Measurements from ENCODE around the gene KLF12.
A peak's percentile ranks its signal among the peaks of the same experiment; 100 is the strongest.

KLF12 gene

GRCh38 chr13:74132776-74133656 lies 1.2 kb downstream of the KLF12 start:
- no peaks in the 10 kb centered on the region for H3K27me3 ChIP-seq (ENCODE audit: control insufficient read depth, insufficient read depth, low read length)
- H3K36me3 ChIP-seq (ENCODE audit: control insufficient read depth, insufficient read depth, low read length): no peaks in the 10 kb centered on the region
- H3K27ac ChIP-seq (ENCODE audit: low read depth, low read length): peak overlapping the region; percentile 85
- peak overlapping the region; percentile 45 for H3K9ac ChIP-seq (ENCODE audit: low read length)
- peaks cover 11% of the 10 kb centered on the region for H3K4me1 ChIP-seq (ENCODE audit: control insufficient read depth, insufficient read depth, low read length)
- H3K4me3 ChIP-seq (ENCODE audit: low read length): peak overlapping the region; percentile 84

GRCh38 chr13:74132152-74132775 lies 1.9 kb downstream of the KLF12 start:
- H3K27ac ChIP-seq (ENCODE audit: low read depth, low read length): peak overlapping the region; percentile 55
- H3K4me1 ChIP-seq (ENCODE audit: control insufficient read depth, insufficient read depth, low read length): peaks cover 12% of the 10 kb centered on the region
- H3K9ac ChIP-seq (ENCODE audit: low read length): peak overlapping the region; percentile 29
- no peaks in the 10 kb centered on the region for H3K36me3 ChIP-seq (ENCODE audit: control insufficient read depth, insufficient read depth, low read length)
- H3K4me3 ChIP-seq (ENCODE audit: low read length): peak overlapping the region; percentile 84
- no peaks in the 10 kb centered on the region for H3K27me3 ChIP-seq (ENCODE audit: control insufficient read depth, insufficient read depth, low read length)

- Histone ChIP-seq H3K27ac (ENCODE audit: low read depth, low read length) (peak overlapping the region; percentile 36), H3K36me3 (ENCODE audit: control insufficient read depth, insufficient read depth, low read length) (no peaks in the 10 kb centered on the region), H3K27me3 (ENCODE audit: control insufficient read depth, insufficient read depth, low read length) (no peaks in the 10 kb centered on the region), H3K4me3 (ENCODE audit: low read length) (peak overlapping the region; percentile 23), H3K9ac (ENCODE audit: low read length) (no peak overlapping the region), H3K4me1 (ENCODE audit: control insufficient read depth, insufficient read depth, low read length) (peaks cover 8% of the 10 kb centered on the region)
Measured at GRCh38 chr13:74131227-74131626, 3.0 kb downstream of the KLF12 start.

GRCh38 chr13:74129500-74130191 lies 4.6 kb downstream of the KLF12 start:
- Histone ChIP-seq H3K4me3 (ENCODE audit: low read length) (no peak overlapping the region), H3K27ac (ENCODE audit: low read depth, low read length) (no peak overlapping the region), H3K9ac (ENCODE audit: low read length) (no peak overlapping the region), H3K27me3 (ENCODE audit: control insufficient read depth, insufficient read depth, low read length) (no peaks in the 10 kb centered on the region), H3K36me3 (ENCODE audit: control insufficient read depth, insufficient read depth, low read length) (no peaks in the 10 kb centered on the region), H3K4me1 (ENCODE audit: control insufficient read depth, insufficient read depth, low read length) (peaks cover 8% of the 10 kb centered on the region)

GRCh38 chr13:74128156-74128767 lies 5.9 kb downstream of the KLF12 start:
- H3K27ac ChIP-seq (ENCODE audit: low read depth, low read length): peak overlapping the region; percentile 19
- H3K4me1 ChIP-seq (ENCODE audit: control insufficient read depth, insufficient read depth, low read length): peaks cover 8% of the 10 kb centered on the region
- H3K27me3 ChIP-seq (ENCODE audit: control insufficient read depth, insufficient read depth, low read length): no peaks in the 10 kb centered on the region
- H3K4me3 ChIP-seq (ENCODE audit: low read length): no peak overlapping the region
- H3K9ac ChIP-seq (ENCODE audit: low read length): no peak overlapping the region
- no peaks in the 10 kb centered on the region for H3K36me3 ChIP-seq (ENCODE audit: control insufficient read depth, insufficient read depth, low read length)

GRCh38 chr13:74118328-74118727 lies 15.9 kb downstream of the KLF12 start:
- H3K36me3 ChIP-seq (ENCODE audit: control insufficient read depth, insufficient read depth, low read length): no peaks in the 10 kb centered on the region
- H3K4me1 ChIP-seq (ENCODE audit: control insufficient read depth, insufficient read depth, low read length): no peaks in the 10 kb centered on the region
- H3K27me3 ChIP-seq (ENCODE audit: control insufficient read depth, insufficient read depth, low read length): no peaks in the 10 kb centered on the region
- no peak overlapping the region for H3K27ac ChIP-seq (ENCODE audit: low read depth, low read length)
- H3K4me3 ChIP-seq (ENCODE audit: low read length): no peak overlapping the region
- H3K9ac ChIP-seq (ENCODE audit: low read length): no peak overlapping the region

GRCh38 chr13:74117207-74117705 lies 16.9 kb downstream of the KLF12 start:
- H3K36me3 ChIP-seq (ENCODE audit: control insufficient read depth, insufficient read depth, low read length): no peaks in the 10 kb centered on the region

GRCh38 chr13:74115133-74115532 lies 19.1 kb downstream of the KLF12 start:
- Histone ChIP-seq H3K27me3 (ENCODE audit: control insufficient read depth, insufficient read depth, low read length) (no peaks in the 10 kb centered on the region), H3K9ac (ENCODE audit: low read length) (no peak overlapping the region), H3K4me3 (ENCODE audit: low read length) (no peak overlapping the region), H3K4me1 (ENCODE audit: control insufficient read depth, insufficient read depth, low read length) (no peaks in the 10 kb centered on the region), H3K36me3 (ENCODE audit: control insufficient read depth, insufficient read depth, low read length) (no peaks in the 10 kb centered on the region), H3K27ac (ENCODE audit: low read depth, low read length) (no peak overlapping the region)

More at GRCh38 chr13:74117207-74117705, 16.9 kb downstream of the KLF12 start:
- Histone ChIP-seq H3K27me3 (ENCODE audit: control insufficient read depth, insufficient read depth, low read length) (no peaks in the 10 kb centered on the region), H3K4me3 (ENCODE audit: low read length) (no peak overlapping the region), H3K9ac (ENCODE audit: low read length) (no peak overlapping the region), H3K4me1 (ENCODE audit: control insufficient read depth, insufficient read depth, low read length) (no peaks in the 10 kb centered on the region), H3K27ac (ENCODE audit: low read depth, low read length) (no peak overlapping the region)

- no peak overlapping the region for H3K27ac ChIP-seq (ENCODE audit: low read depth, low read length)
- no peak overlapping the region for H3K9ac ChIP-seq (ENCODE audit: low read length)
- H3K36me3 ChIP-seq (ENCODE audit: control insufficient read depth, insufficient read depth, low read length): no peaks in the 10 kb centered on the region
- H3K27me3 ChIP-seq (ENCODE audit: control insufficient read depth, insufficient read depth, low read length): no peaks in the 10 kb centered on the region
- no peak overlapping the region for H3K4me3 ChIP-seq (ENCODE audit: low read length)
- H3K4me1 ChIP-seq (ENCODE audit: control insufficient read depth, insufficient read depth, low read length): no peaks in the 10 kb centered on the region
Measured at GRCh38 chr13:74114641-74115040, 19.6 kb downstream of the KLF12 start.

- Histone ChIP-seq H3K9ac (ENCODE audit: low read length) (no peak overlapping the region), H3K27ac (ENCODE audit: low read depth, low read length) (no peak overlapping the region), H3K36me3 (ENCODE audit: control insufficient read depth, insufficient read depth, low read length) (no peaks in the 10 kb centered on the region), H3K4me1 (ENCODE audit: control insufficient read depth, insufficient read depth, low read length) (no peaks in the 10 kb centered on the region), H3K4me3 (ENCODE audit: low read length) (no peak overlapping the region), H3K27me3 (ENCODE audit: control insufficient read depth, insufficient read depth, low read length) (no peaks in the 10 kb centered on the region)
Measured at GRCh38 chr13:74114202-74114601, 20.0 kb downstream of the KLF12 start.

- Histone ChIP-seq H3K27ac (ENCODE audit: low read depth, low read length) (no peak overlapping the region), H3K36me3 (ENCODE audit: control insufficient read depth, insufficient read depth, low read length) (no peaks in the 10 kb centered on the region), H3K9ac (ENCODE audit: low read length) (no peak overlapping the region), H3K4me1 (ENCODE audit: control insufficient read depth, insufficient read depth, low read length) (no peaks in the 10 kb centered on the region), H3K4me3 (ENCODE audit: low read length) (no peak overlapping the region), H3K27me3 (ENCODE audit: control insufficient read depth, insufficient read depth, low read length) (no peaks in the 10 kb centered on the region)
Measured at GRCh38 chr13:74111901-74112824, 22.0 kb downstream of the KLF12 start.

Data from rectal smooth muscle tissue (tissue), 1 donor.